Measurements from ENCODE around the gene YAF2. TPM values are rescaled to one million over a fixed set of nuclear protein-coding genes. Genes with fewer than 3 reads are reported as not detected.

YAF2 gene
- total RNA-seq, 1 donor from 2014 or later = 29.6 TPM

Other genes with a start within 250 kb of the YAF2 start
- gene GXYLT1, start 93.4 kb downstream of the YAF2 start, total RNA-seq = 8.5 and 9.9 TPM in 2 replicates
- gene ZCRB1, start 87.8 kb upstream of the YAF2 start, total RNA-seq = 65.7 and 76.7 TPM in 2 replicates
- gene PPHLN1, start 87.9 kb upstream of the YAF2 start, total RNA-seq = 56.6 and 60.7 TPM in 2 replicates

Measured in osteocyte (in vitro differentiated cells).